SK-MEL-5 (cell line): ENCODE data around the gene BCL2L2. TPM values are rescaled to one million over a fixed set of nuclear protein-coding genes. Genes with fewer than 3 reads are reported as not detected.
"Not testable (repeated sequence)": the region's sequence is repeated elsewhere in the genome, so short reads cannot be mapped to it uniquely, and the experiment has no call there.

Source experiments
- DNase-seq: peaks from one replicate; pipeline ENCODE4 v3.0.0-alpha.2; 2016; ENCODE audit warnings: low read depth, low spot score
- in situ Hi-C: cut with HindIII; loops from 2 replicates; pipeline ENCODE4 v1.10.0; 2016; ENCODE audit warnings: low sequenced_read_pairs, high pct_unique_total_duplicates, low pct_unique_long_range_greater_than_20kb
- polyA plus RNA-seq, 2 experiments: library from polyadenylated mRNA; depleted of rRNA; stranded (reverse); fragments of >200 nt; gene quantifications; 2 replicates each; pipeline ENCODE4 v1.2.3, GENCODE V29; 2015
- total RNA-seq: library from RNA; depleted of rRNA; stranded (reverse); fragments of >200 nt; shearing (Covaris generic); gene quantifications from 2 replicates; pipeline ENCODE4 v1.2.3, GENCODE V29; 2014; rRNA removed

The BCL2L2 gene, protein sequence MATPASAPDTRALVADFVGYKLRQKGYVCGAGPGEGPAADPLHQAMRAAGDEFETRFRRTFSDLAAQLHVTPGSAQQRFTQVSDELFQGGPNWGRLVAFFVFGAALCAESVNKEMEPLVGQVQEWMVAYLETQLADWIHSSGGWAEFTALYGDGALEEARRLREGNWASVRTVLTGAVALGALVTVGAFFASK
- total RNA-seq: 19.1 and 20.9 TPM in 2 replicates
- polyA plus RNA-seq (2015; cell fraction: cytosol; rRNA removed): 54.4 and 61.3 TPM in 2 replicates
- polyA plus RNA-seq (2015; cell fraction: nucleus; rRNA removed): 63.6 and 82.9 TPM in 2 replicates

DNA sequence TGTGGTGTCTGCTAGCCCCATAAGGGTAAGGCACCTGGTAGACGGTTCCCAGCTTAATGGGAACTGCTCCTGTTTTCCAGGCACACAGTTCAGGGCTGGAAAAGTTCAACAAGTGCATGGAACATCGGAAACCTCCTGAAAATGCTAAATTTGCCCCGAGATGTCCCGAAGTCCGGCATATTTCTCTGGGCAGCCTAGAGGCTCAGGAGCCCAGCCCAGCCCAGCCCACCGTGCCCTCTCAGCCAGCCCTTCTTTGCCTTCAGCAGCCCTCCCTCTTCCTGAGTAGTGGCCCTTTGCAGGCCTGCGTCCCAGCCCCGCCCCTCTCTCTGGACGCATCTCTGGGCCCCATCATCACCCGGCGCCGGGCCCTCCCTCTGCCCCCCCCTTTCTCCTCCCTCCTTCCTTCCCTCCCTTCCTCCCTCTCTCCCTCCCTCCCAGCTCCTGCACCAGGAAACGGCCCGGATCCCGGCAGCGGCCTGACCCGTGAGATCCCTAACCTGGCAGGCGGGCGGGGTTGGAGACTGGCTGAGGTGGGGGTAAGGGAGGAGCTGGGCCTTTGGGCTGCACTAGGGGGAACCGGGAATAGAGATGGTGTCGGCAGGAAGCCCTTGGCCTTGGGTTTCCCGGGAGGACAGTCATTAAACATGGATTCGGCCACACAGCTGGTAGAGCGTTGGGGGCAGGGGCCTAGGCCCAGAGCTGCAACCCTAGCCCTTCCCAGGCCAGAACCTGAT is at the start of gene BCL2L2:
TSS of gene BCL2L2 (plus strand) at position 422 of the 734 bp plus-strand sequence. CDS start 935 bp downstream, outside the sequence.
- DNase-seq: peak; percentile 91
- in situ Hi-C loops: no loop called here

DNA sequence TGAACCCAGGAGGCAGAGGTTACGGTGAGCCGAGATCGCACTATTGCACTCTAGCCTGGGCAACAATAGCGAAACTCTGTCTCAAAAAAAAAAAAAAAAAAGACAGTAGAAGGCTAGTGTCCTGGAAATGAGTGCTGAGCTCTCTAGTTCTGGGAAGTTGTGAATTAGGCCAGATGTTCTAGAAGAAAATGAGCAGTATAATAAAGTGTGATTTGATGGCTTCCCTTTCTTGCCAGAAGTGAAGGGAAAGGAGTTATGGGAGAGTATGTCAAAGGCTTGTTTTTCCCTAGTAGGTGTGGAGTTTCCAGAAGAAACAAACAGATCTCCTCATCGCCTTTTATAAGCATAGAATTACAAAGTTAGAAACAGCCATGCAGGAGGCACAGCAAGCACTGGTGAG is 48.4 kb upstream of the BCL2L2 start:
- in situ Hi-C loops: no loop called here
- no peak for DNase-seq

GRCh38 chr14:23259426-23259825 is 47.2 kb upstream of the BCL2L2 start:
- DNase-seq: no peak
- in situ Hi-C loops: no loop called here

GRCh38 chr14:23260849-23261248 is 45.8 kb upstream of the BCL2L2 start:
- DNase-seq, in situ Hi-C loops: not testable (repeated sequence)

GRCh38 chr14:23269193-23269592 is 37.4 kb upstream of the BCL2L2 start:
- in situ Hi-C loops: no loop called here

DNA sequence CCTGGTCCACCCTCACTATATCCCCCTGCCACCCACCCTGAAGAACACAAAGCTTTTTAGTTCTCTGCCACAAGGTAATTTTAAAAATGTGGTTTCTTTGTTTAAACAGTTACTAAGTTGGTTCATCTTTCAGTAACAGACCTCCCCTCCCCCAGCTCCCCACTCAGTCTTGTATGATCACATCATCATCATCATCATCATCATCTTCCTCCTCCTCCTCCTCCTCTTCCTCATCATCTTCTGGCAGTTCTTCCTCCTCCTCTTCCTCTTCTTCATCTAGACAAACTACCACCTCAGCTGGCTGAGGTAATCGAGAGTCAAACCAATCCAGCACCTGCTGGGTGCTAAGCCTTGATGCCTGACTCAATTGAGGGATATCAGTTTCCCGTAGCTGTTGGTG is 31.2 kb upstream of the BCL2L2 start:
- DNase-seq: no peak
- in situ Hi-C loops: no loop called here

More at GRCh38 chr14:23269193-23269592, 37.4 kb upstream of the BCL2L2 start:
- DNase-seq: no peak

GRCh38 chr14:23277189-23277588 is 29.4 kb upstream of the BCL2L2 start:
- DNase-seq: no peak
- in situ Hi-C loops: no loop called here

- in situ Hi-C loops, DNase-seq: not testable (repeated sequence)
Measured at GRCh38 chr14:23277928-23278327, 28.7 kb upstream of the BCL2L2 start.

GRCh38 chr14:23281247-23281646 is 25.4 kb upstream of the BCL2L2 start:
- no peak for DNase-seq
- in situ Hi-C loops: no loop called here

DNA sequence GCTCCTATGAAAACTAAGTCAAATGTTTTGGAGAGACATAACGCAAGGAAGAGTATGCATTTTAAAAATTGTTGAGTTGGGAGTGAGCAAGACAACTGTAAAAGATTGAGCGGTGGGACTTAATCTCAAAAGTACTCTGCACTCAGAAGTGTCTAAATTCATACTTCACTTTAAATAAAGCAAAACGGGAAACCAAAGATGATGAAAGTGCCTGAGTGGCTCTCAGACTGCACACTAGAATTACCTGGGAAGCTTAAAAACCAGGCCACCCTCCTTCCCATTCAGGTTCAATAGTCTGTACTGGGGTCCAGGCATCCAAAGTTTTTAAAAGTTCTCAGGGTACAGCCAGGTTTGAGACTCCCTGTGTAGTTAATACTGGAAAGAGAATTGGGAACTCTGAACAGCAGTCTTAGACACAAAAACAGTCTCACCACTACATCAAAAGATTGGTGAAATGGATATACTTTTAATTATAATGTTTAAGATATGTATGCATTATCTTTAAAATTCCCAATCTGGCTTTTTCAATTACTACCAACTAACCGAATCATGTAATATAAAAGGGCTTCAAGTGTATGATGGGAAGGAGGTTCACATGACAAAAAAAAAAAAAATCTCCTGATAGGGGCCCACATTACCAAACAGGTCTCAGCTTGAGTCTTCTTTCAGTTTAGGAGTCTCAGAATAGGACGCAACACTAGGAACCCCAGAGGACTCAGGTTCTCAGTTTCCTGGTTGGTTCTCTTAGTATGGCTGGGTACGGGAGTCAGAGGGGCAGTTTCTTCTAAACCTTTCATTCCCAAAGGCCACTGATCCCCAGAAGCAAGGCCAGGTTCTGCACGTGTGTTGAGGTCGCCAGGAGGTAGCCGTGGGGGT is 21.7 kb upstream of the BCL2L2 start:
- DNase-seq: peak; percentile 15
- in situ Hi-C loops: no loop called here

GRCh38 chr14:23285530-23286019 is 21.1 kb upstream of the BCL2L2 start:
- DNase-seq: no peak
- in situ Hi-C loops: no loop called here

GRCh38 chr14:23286020-23286901 is 20.4 kb upstream of the BCL2L2 start, which contains the start of gene HOMEZ:
TSS of gene HOMEZ (minus strand) at chr14:23286132. CDS start at chr14:23285952, 180 bp downstream.
- DNase-seq: peak; percentile 98
- in situ Hi-C loops: no loop called here

DNA sequence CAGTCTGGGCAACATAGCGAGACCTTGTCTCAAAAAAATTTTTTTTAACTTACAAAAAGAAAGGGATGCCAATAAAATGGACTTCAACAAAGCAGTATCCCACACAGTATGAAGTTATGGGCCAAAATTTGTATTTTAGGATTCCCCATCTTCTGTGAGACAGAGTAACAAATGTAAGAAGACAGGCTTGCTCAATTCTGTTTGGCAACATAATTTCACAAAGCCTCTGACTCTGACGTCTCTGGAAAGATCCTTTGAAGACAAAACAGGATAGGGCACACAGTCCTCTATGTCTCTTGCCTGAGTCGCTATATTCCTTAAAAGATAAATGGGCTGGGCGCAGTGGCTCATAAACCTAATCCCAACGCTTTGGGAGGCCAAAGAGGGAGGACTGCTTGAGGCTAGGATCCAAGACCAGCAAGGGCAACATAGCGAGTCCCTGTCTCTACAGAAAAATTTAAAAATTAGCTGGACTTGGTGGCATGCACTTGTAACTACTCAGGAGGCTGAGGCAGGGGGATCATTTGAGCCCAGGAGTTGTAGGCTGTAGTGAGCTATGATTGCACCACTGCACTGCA is 19.6 kb upstream of the BCL2L2 start:
- in situ Hi-C loops: no loop called here
- DNase-seq: no peak

DNA sequence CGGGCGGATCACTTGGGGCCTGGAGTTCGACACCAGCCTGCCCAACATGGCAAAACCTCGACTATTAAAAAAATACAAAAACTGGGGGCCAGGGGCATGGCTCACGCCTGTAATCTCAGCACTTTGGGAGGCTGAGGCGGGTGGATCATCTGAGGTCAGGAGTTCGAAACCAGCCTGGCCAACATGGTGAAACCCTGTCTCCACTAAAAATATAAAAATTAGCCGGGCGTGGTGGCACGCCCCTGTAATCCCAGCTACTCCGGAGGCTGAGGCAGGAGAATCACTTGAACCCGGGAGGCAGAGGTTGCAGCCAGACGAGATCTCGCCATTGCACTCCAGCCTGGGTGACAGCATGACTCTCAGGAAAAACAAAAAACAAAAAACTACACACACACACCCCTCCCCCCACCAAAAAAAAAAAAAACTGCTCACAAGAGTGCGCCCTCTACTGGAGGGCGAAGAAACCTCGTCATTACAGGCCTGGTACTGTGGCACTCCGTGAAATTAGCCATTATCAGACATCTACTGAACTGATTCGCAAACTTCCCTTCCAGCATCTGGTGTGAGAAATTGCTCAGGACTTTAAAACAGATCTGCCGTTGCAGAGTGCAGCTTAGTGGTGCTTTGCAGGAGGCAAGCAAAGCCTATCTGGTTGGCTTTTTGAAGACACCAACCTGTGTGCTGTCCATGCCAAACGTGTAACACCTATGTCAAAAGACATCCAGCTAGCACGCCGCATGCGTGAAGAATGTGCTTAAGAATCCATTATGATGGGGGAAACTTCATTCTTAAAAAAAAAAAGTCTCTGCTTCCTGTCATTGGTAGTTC is 11.7 kb upstream of the BCL2L2 start:
- in situ Hi-C loops: no loop called here
- DNase-seq: peak; percentile 80

- no peak for DNase-seq
- in situ Hi-C loops: no loop called here
Measured at GRCh38 chr14:23296012-23296777, 10.4 kb upstream of the BCL2L2 start.
